Psoas muscle (tissue), 8 donors: ENCODE results near the gene SEC22A. TPM values are rescaled to one million over a fixed set of nuclear protein-coding genes. Genes with fewer than 3 reads are reported as not detected.

ENCODE experiments used
- ATAC-seq, 4 donors: fragments of 200-7000 bp; cut with Tn5 transposase; one replicate each; pipeline ENCODE4 v1.9.1; 2020; ENCODE audit warnings: moderate library complexity in 3 of 4, mild to moderate bottlenecking in 2 of 4
- DNase-seq, 2 donors: peaks; one replicate each; pipeline ENCODE4 v3.0.0-alpha.2; 2020
- H3K27ac ChIP-seq: fragments of 200-600 bp; one replicate; pipeline ENCODE4 v1.8.0; 2022
- H3K27me3 ChIP-seq, 3 donors: fragments of 200-600 bp in 1 of 3; one replicate each; pipeline versions ENCODE4 v1.6.1 to v1.8.0; 2013 to 2022; ENCODE audit warnings: low read length in 2 of 3, mild to moderate bottlenecking in 2 of 3, moderate library complexity in 1 of 3; ENCODE audit not compliant: insufficient read depth in 3 of 3
- H3K36me3 ChIP-seq, 2 donors: fragments of 200-600 bp in 1 of 2; one replicate each; pipeline versions ENCODE4 v1.6.1 to v1.8.0; 2013 to 2022; ENCODE audit warnings: low read depth in 1 of 2, mild to moderate bottlenecking in 1 of 2, moderate library complexity in 1 of 2; ENCODE audit not compliant: insufficient read depth in 1 of 2
- H3K4me1 ChIP-seq: fragments of 200-600 bp; one replicate; pipeline ENCODE4 v1.8.0; 2022
- H3K4me3 ChIP-seq: fragments of 200-600 bp; one replicate; pipeline ENCODE4 v1.8.0; 2022; ENCODE audit warnings: mild to moderate bottlenecking
- H3K9me3 ChIP-seq: fragments of 200-600 bp; one replicate; pipeline ENCODE4 v1.8.0; 2022
- WGBS, 3 donors: extraction: QIAGEN DNeasy Blood & Tissue Kit; methylation state at CpG; one replicate each; pipeline versions ENCODE4 v1.1.6 to v1.1.7; 2013; 5-methylcytosine and 5-hydroxymethylcytosine counted together
- intact Hi-C, 2 donors: fragments of 100-400 bp; cut with DNase I; formaldehyde crosslinking; loops; one replicate each; pipeline versions ENCODE4 v1.11.0 to v1.14.2; 2022
- polyA plus RNA-seq, 3 donors: library from polyadenylated mRNA; stranded (reverse); fragments of 200-250 nt; gene quantifications; one replicate each; pipeline ENCODE4 v1.2.3, GENCODE V29; 2013
- total RNA-seq, 4 donors: library from RNA; stranded (reverse); fragmentation: NEBNext Ultra II Directional in 2 of 4; extraction: Animal tissue kit (Norgen Biotek cat#: 25700) in 2 of 4; gene quantifications; one replicate each; pipeline versions ENCODE4 v1.2.1 to v1.2.4, GENCODE V29; 2021 to 2023
- TF ChIP-seq, protein P1 (sequence below): fragments of 200-600 bp; IDR thresholded peaks from one replicate; pipeline ENCODE4 v1.8.0; 2022; ENCODE audit warnings: antibody characterized with exemption
- donor health status: healthy with polysubstance abuse.
- donor health status: DM: no; HTN: no; CAD: no; lungs with moderate emphysema.
- donor health status: Bipolar disorder and iron deficiency.
- donor health status: healthy.
- donor health status: DM: yes; HTN: yes; CAD: no.
- donor health status: DM: no; HTN: no; CAD: no.
- donor health status: DM: no; HTN: no; CAD: no.
- donor health status: DM: yes; HTN: yes; CAD: no.

The SEC22A gene
- total and polyA plus RNA-seq, 7 donors, result 5.1 to 7.4 (median 5.9) TPM

DNA sequence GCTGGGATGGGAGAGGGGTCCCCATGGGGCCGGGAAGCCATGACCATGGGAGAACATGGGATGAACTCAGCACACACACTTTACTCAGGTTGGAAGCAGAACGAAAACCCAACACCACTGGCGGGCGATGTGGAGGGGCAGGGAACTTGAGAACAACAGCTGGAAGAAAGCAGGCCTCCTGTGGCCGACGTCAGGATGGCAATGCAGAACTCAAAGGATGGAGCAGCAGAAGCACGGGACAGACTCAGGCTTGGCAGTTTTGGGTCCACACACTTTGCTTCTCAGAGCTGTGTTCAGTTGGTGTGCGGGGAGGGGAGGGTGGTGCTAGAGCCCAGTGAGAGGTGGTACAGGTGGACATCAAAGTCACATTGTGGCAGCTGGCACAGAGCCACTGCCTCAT lies 80.7 kb downstream of the SEC22A start:
- H3K4me3 ChIP-seq, result no peak overlapping the region
- no peaks in the 10 kb centered on the region for H3K27me3 ChIP-seq
- no peaks in the 10 kb centered on the region for H3K9me3 ChIP-seq
- TF ChIP-seq, protein P1, sequence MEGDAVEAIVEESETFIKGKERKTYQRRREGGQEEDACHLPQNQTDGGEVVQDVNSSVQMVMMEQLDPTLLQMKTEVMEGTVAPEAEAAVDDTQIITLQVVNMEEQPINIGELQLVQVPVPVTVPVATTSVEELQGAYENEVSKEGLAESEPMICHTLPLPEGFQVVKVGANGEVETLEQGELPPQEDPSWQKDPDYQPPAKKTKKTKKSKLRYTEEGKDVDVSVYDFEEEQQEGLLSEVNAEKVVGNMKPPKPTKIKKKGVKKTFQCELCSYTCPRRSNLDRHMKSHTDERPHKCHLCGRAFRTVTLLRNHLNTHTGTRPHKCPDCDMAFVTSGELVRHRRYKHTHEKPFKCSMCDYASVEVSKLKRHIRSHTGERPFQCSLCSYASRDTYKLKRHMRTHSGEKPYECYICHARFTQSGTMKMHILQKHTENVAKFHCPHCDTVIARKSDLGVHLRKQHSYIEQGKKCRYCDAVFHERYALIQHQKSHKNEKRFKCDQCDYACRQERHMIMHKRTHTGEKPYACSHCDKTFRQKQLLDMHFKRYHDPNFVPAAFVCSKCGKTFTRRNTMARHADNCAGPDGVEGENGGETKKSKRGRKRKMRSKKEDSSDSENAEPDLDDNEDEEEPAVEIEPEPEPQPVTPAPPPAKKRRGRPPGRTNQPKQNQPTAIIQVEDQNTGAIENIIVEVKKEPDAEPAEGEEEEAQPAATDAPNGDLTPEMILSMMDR, result no peak
- WGBS, 3 donors, result 70 to 79% (median 72%) methylated on average over 8 of the region's 8 CpGs
- no peak overlapping the region for H3K27ac ChIP-seq
- ATAC-seq (no peak), DNase-seq (peak in 1 of 2 donors; percentile 29)
- intact Hi-C loops, result no loop called here
- H3K4me1 ChIP-seq, result no peaks in the 10 kb centered on the region
- H3K36me3 ChIP-seq, result peaks cover 0 to 3% of the 10 kb centered on the region in 2 donors

DNA sequence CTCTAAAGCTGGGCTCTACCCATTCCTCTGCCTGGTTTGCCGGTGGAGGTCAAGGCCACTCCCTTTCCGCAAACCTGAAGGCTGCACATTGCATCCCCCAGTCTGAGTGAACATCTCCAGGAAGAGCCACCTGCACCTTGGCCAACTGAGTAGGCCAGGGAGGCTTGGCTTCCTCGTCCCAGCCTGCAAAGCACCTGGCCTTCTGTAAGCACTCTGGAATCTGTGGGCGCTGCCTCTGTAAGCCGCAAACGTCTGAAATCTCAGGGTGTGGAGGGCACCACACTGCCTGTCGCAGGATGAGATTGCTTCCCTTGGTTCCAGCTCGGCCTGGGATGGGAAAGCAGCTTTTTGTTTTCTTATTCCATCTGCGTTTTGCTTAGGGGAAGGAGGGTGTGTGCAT lies 81.3 kb downstream of the SEC22A start:
- intact Hi-C loops, result no loop called here
- H3K4me3 ChIP-seq, result no peak overlapping the region
- H3K27me3 ChIP-seq, result no peaks in the 10 kb centered on the region
- WGBS, 3 donors, result 81 to 84% (median 81%) methylated on average over 9 of the region's 9 CpGs
- H3K27ac ChIP-seq, result no peak overlapping the region
- DNase-seq, result peak in 1 of 2 donors; percentile 32
- ATAC-seq, result no peak
- H3K4me1 ChIP-seq, result no peaks in the 10 kb centered on the region
- no peaks in the 10 kb centered on the region for H3K9me3 ChIP-seq
- TF ChIP-seq, protein P1, result no peak
- peaks cover 0 to 3% of the 10 kb centered on the region in 2 donors for H3K36me3 ChIP-seq

GRCh38 chr3:123283657-123284398 lies 82.1 kb downstream of the SEC22A start:
- no peak for ATAC-seq
- intact Hi-C loops, result no loop called here
- Histone ChIP-seq H3K9me3 (no peaks in the 10 kb centered on the region), H3K4me1 (no peaks in the 10 kb centered on the region), H3K4me3 (no peak overlapping the region), H3K36me3 (peaks cover 0 to 3% of the 10 kb centered on the region in 2 donors), H3K27ac (no peak overlapping the region), H3K27me3 (no peaks in the 10 kb centered on the region)
- TF ChIP-seq, protein P1, result no peak
- 77 to 80% (median 80%) methylated on average over 17 of the region's 17 CpGs for WGBS, 3 donors
- peak in 1 of 2 donors; percentile 30 for DNase-seq

GRCh38 chr3:123284399-123285010 lies 82.8 kb downstream of the SEC22A start:
- TF ChIP-seq, protein P1, result no peak
- WGBS, 3 donors, result 42 to 71% (median 48%) methylated on average over 18 of the region's 18 CpGs
- Histone ChIP-seq H3K4me3 (no peak overlapping the region), H3K27ac (no peak overlapping the region), H3K27me3 (no peaks in the 10 kb centered on the region), H3K36me3 (peaks cover 0 to 3% of the 10 kb centered on the region in 2 donors), H3K4me1 (no peaks in the 10 kb centered on the region), H3K9me3 (no peaks in the 10 kb centered on the region)
- intact Hi-C loops, result no loop called here
- DNase-seq (peak in 1 of 2 donors; percentile 48), ATAC-seq (peak in 1 of 4 donors; percentile 9)
